HUDEP-2 (cell line): ENCODE results near the gene PANK4.
"Not testable (repeated sequence)": the region's sequence is repeated elsewhere in the genome, so short reads cannot be mapped to it uniquely, and the experiment has no call there.

Experiments
- DNase-seq, 76 experiments: peaks; one replicate each; lab custom pipeline; 2025; ENCODE audit not compliant: unreplicated experiment in 76 of 76; lab: John Stamatoyannopoulos, UW

Gene PANK4

DNA sequence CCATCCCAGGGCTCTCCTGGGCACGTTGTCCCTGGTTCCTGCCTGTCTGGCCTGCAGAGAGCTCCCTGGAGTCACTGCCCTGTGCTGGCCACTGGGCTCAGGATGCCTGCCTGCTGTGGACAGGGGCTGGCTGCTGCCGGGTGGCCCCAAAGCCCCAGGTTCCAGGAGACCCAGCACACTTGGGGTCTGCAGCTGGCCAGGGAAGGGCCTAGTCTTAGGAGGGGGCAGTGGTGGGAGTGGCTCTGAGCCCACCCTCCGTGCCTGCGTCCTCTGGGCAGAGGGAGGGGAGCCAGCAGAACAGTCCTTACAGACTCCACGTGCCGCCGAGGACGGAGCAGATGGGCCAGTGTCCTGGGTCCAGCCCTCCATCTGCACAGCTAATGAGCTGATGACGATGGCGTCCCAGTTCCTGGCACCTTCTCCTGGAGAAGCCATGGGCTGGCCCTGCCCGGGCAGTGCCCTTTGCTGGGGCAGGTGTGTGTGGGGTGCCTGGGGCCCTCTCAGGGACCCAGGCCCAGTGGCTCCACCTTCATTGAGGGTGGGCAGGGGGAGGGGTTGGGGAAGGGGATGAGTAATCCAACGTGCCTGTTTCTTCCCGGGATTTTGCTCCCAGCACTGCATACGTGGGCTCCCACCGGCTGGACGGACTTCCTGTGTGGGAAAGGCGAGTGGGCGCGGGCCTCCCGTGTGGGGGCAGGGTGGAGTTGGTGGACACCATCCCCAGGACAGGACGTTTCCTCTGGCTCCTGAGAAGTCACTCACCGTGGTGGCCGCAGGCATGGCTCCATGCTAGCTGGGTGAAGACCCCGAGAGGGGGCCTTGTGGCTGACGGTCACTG, 57.1 kb downstream of the PANK4 start:
- no peak for DNase-seq

GRCh38 chr1:2468540-2468939, 57.9 kb downstream of the PANK4 start:
- no peak for DNase-seq

DNA sequence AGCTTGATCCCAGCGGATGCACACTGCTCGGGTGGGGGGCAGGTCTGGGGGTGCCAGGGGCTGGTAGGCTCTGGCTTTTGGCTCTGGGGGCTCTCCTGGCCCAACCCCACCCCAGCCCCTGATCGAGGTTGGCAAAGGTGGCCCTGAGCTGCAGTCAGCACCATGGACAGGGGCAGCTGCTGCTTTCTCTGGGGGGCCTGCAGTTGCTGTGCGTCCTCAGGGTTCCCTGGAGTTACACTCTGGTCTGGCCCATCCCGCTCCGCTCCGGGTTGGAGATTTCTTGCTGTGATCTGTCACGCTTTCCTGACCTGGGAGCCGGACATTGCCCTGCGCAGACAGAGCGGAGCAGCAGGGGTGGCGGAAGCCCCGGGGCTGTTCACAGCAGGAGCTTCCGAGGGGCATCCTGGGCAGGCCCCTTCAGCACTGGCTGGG, 58.3 kb downstream of the PANK4 start:
- peak in 17 of 76 experiments; percentile 6 to 51 (median 17) for DNase-seq

GRCh38 chr1:2466958-2467554, 59.3 kb downstream of the PANK4 start:
- peak in 1 of 76 experiments; percentile 12 for DNase-seq

DNA sequence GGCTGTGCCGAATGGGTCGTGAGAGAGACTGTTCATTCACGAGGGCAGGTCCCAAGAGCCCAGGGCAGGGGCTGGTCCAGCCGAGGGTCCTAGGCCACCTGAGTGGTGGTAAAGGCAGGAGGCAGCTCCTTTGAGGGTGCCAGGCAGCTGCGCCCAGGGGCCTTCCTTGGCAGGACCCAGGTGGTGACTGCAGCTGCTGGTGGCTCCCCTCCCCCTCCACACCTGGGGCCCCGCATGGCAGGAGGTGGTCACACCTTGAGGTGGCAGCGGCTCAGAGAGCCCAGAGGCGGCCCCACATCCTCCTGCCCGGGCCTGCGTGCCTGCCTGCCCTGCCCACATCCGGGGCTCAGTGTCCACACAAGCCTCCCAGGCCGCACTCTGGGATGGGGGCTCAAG, 60.1 kb downstream of the PANK4 start:
- no peak for DNase-seq

GRCh38 chr1:2465371-2466269, 60.8 kb downstream of the PANK4 start:
- DNase-seq, result no peak

DNA sequence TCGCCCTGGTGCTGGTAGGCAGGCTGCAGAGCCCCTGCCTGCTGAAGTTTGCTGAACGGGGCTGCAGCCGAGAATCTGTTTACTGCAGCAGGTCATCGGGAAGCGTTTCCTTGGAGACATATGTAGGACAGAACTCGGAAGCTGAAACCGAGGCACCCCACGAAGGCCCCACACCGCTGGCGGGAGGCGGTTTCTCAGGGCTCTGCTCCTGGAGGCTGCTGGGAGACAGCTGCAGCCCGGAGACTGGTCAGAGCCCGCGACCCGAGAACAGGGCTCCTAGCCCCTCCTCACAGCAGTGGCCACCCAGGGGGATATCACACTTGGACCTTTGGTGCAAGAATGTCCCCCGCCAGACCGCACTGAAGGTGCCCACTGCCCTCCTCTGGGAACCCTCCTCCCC, 63.0 kb downstream of the PANK4 start:
- no peak for DNase-seq

GRCh38 chr1:2462819-2463218, 63.6 kb downstream of the PANK4 start:
- DNase-seq, result no peak

DNA sequence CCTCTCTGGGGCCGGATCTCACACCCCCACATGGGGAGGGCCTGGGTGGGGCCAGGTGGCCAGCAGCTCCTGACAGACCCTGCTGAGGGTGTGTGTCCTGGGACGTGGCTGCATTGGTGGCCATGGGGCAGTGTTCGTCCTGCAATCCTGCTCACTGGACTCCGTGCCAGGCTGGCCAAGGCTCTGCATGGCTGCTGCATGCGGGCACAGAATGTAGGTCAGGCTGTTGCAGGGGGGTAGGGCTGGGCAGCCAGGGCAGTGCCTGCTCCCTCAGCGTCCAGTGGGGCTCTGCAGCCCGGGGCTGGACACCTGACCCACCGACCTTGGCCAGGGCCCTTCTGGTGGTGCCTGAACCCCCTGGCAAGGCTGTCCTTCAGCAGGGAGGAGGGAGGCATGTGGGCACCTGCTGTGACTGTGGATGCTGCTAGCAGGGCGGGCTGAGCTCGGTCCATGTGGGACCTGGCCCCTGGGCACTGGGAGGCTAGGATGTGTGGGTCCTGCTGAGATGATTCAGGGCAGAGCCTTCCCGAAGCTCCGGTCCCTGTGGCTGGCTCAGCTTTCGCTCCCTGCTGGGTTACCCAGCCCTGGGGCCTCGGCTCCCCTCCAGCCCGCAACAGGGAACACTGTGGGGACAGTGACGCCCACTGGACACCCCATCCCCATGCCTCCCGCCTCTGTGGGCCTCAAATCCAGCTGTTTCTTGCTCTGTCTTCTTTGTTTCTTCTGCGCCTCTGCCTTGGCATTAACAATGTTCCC, 65.2 kb downstream of the PANK4 start:
- DNase-seq, result no peak

DNA sequence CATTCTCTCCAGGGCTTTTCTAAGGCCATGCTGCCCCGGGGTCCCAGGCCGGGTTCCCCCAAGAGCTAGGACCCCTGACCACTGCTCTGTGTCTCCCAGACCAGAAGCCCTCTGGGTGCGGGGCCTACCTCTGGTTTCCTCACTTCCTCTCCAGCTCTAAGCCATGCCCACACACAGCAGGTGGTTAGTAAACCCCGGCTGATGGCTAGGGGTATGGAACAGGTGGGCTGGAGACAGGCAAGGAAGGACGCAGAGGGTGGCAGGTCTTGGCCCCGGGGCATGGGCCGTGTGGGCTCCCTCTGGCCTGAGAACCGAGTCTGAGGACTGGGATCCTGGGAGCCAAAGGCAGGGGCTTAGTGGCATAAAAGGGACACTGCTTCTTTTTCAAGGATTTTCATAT, 66.2 kb downstream of the PANK4 start:
- no peak for DNase-seq

- no peak for DNase-seq
Observed at GRCh38 chr1:2459757-2460156, 66.6 kb downstream of the PANK4 start.

DNA sequence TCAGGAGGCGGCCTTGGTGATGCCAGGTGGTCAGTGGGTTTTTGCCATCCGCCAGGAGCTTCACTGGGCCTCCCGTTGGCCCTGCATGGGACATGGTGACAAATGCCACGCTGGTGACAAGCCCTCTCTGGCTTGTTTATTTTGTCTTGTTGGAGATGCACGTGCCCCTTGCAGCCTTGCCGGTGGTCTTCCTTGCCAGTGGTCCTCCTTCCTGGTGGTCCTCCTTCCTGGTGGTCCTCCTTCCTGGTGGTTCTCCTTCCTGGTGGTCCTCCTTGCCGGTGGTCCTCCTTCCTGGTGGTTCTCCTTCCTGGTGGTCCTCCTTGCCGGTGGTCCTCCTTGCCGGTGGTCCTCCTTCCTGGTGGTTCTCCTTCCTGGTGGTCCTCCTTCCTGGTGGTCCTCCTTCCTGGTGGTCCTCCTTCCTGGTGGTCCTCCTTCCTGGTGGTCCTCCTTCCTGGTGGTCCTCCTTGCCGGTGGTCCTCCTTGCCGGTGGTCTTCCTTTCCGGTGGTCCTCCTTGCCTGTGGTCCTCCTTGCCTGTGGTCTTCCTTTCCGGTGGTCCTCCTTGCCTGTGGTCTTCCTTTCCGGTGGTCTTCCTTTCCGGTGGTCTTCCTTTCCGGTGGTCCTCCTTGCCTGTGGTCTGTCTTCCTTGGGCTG, 67.2 kb downstream of the PANK4 start:
- not testable (repeated sequence) for DNase-seq

- DNase-seq, result no peak
Observed at GRCh38 chr1:2458687-2459086, 67.7 kb downstream of the PANK4 start.
